ENCODE measurements around the gene IL3.
"Not testable (repeated sequence)": the region's sequence is repeated elsewhere in the genome, so short reads cannot be mapped to it uniquely, and the experiment has no call there.

Gene IL3

GRCh38 chr5:132098151-132098594 is 37.7 kb downstream of the IL3 start:
- no peak for DNase-seq

GRCh38 chr5:132098621-132099020 is 38.2 kb downstream of the IL3 start:
- no peak for DNase-seq

GRCh38 chr5:132099076-132099748 is 38.8 kb downstream of the IL3 start:
- DNase-seq: no peak

DNA sequence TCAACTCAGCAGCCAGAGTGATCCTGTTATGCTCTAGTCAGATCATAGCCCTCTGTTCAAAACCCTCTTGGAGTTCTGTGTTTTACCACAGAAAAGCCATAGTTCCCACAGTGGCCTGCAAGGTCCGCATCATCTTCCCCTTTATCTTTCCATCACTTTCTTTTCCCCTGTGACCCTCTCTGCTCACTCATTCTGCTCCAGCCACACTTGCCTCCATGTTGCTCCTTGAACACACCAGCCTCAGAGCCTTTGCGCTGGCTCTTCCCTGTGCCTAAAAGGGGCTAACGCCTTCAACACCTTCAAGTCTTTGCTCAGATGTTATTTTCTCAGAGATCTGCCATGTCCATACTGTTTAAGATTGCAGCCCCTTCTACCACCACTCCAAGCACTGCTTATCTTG is 39.5 kb downstream of the IL3 start:
- no peak for DNase-seq

GRCh38 chr5:132100672-132101261 is 40.3 kb downstream of the IL3 start:
- no peak for DNase-seq

DNA sequence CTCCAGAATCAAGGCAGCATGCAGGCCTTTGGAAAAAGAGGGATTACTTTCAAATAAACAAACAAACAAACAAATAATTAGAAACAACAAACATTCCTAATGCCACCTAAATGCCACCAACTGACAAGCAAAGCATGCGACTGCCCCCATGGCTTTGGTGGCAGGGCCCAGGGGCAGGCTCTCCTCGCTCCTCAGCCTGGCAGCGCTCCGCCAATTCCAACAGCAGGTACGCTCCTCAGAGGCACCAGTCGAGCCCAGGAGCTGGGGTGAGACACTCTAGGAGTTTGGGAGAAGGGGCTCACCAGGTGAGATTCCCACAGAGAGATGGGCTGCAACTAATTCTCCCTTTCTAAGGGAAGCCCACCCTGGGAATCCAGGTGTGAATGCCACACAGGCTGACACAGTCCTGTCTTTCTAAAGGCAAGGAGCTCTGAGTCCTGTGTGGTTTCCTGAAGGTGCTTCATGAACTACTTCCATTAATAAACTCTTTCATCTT is 41.0 kb downstream of the IL3 start:
- DNase-seq: no peak

- no peak for DNase-seq
Measured at GRCh38 chr5:132102101-132102701, 41.7 kb downstream of the IL3 start.

GRCh38 chr5:132102944-132103331 is 42.5 kb downstream of the IL3 start:
- no peak for DNase-seq

DNA sequence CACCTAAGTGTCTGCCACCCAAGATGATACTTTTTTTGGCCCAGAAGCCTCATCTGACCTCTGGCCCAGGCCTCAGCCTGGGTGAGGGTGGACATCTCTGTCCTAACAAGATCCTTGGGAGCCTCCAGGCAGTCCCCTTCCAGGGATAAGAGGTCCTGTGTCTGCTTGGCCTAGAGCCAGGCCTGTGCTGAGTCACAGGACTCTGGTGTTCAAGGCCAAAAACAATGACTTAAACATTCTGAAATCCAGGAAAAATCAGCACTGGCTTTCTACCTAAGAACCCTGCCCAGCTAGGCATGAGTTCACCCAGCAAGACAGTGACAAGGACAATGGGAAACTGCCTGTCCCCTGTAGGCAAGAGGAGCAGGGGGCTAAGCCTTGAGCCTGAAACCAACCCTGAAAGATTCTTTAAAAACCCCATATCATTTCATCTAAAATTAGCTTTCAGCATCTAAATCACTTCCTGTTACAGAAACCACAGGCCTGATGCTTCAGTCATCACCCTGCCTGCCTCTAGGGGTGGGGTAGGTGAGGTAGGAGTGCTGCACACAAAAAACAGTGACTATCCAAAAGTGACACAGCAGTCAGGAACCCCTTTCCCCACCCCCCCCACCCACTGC is 43.0 kb downstream of the IL3 start:
- peak; percentile 68 for DNase-seq

DNA sequence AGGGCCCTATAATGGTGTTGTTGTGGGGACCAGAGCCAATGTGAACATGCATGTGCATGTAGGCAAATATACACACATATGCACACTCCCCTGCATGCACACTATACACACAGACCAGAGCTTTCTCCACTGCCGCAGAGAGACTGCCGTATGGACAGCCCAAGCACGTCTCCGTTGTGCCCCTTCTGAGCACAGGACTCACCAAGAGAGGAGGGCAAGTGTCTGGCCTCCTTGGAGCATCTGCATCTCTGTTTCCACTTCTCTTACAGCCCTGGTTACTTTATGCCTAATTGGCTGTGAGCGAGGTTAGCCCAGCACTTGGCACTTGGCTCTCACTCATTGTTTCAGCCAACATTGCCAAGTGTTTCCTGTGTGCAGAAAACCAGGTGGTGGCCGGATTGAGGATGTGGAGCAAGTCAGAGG is 43.5 kb downstream of the IL3 start:
- DNase-seq: no peak

DNA sequence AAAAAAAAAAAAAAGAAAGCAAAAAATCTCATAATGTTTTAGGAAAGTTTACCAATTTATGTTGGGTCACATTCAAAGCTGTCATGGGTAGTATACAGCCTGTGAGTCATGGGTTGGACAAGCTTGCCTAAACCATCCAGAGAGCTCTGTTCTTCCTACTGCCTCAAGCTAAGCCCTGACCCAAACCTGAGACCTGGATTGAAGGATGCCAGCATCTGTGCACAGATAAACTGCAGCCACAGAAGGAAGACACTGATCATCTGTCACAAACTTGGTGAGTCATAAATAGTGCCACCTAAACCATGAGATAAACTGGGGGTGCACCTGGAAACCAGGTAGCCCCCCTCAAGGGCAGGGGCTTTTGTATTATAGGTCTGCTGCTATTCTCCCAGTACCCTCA is 44.1 kb downstream of the IL3 start:
- no peak for DNase-seq

GRCh38 chr5:132105688-132106087 is 45.2 kb downstream of the IL3 start:
- no peak for DNase-seq

GRCh38 chr5:132108495-132108894 is 48.0 kb downstream of the IL3 start:
- not testable (repeated sequence) for DNase-seq

GRCh38 chr5:132108957-132109356 is 48.5 kb downstream of the IL3 start:
- DNase-seq: not testable (repeated sequence)

DNA sequence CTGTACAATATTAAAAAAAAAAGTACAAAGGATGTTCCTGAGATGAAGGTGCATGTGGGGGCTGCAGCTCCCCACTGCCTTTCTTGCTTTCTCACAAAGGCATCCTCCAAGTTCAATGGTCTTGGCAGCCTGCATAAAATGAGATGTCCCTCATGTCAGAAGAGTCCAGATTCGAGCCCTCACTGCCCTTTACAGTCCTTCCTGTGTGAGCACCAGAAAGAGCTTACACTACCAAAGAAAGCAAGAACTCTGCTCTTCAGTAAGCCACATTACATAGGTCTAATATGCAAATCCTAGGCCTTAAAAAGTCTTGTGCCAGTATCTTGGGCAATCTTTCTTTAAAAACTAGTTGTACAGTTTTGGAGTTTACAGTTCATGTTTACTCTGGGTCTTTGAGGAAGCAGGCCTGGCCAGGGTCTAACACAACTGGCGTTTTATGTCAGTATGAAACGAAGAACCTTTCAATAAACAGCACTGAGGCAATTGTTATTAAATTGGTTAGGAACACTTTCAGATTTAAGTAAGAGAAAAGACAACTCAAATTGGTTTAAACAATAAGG is 49.1 kb downstream of the IL3 start:
- no peak for DNase-seq

DNA sequence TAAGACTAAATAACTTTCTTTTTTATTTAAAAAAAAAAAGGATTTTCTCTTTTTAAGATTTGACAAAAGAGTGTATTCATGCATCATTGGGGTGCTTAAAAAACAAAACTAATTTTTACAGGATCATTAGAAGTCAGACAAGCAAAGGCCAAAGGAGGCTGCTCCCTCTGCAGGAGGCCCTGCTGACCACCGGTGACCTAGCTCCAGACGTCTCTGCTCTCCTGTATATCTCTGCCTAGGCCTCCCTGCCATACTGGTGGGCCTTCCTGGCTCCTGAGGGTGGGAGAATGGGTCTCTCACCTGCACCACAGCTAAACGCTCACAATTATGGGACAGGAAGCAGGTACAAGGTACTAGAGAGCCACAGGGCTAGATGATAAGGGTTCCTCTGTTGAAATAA is 49.7 kb downstream of the IL3 start:
- no peak for DNase-seq

DNA sequence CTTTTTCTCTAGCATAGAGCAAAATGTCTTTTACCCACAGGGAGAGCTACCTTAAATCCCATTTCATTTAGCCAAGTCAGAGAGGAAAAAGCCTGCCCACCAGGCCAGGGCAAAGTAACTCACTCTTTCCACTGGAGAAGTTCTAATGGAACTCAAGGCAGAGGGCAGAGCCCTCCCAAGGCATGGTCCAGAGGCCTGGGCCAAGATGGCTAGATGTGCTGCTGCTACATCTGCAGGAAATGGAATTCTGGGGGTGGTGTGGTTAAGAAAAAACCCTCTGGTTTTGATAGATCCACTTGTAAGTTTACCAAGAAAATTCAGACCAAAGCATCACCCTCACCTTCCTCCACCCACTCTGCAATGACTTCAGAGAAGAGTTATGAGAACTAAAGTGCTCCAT is 50.5 kb downstream of the IL3 start:
- no peak for DNase-seq

DNA sequence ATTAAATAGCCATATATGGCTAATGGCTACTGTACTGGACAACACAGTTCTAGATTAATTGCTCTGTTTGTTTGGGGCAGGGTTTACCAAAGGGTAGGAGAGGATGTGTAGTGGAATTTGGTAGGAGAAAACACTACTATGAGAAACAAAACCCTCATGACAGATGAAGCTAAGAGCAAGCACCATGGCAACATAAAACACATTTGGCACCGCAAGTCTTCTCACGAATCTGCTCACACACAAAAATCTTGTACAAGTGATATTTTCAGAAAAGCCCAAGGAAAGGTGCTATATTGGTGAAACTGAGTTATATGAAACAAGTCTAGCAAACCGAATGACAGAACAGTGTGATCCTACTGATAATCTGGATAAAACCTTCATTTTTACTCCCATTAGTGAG is 51.7 kb downstream of the IL3 start:
- DNase-seq: no peak

All from activated effector memory CD4-positive, alpha-beta T cell treated with Interleukin-2 at 50 U/mL for 16 hours (primary cell).